ENCODE results near the gene DTNB.
"Not testable (repeated sequence)": the region's sequence is repeated elsewhere in the genome, so short reads cannot be mapped to it uniquely, and the experiment has no call there.

DTNB gene

GRCh38 chr2:25559148-25559547 is 114.2 kb downstream of the DTNB start:
- TF ChIP-seq SPI1 (IDR thresholded peaks at IDR 0.05; ENCODE audit: low read depth, low read length) = no peak
- TF ChIP-seq TAF1 (IDR thresholded peaks at IDR 0.05; ENCODE audit: low read depth, low read length) = no peak
- no peak for TF ChIP-seq POLR2A (IDR thresholded peaks at IDR 0.05; ENCODE audit: low read depth, low read length)
- TF ChIP-seq POLR2AphosphoS5 (IDR thresholded peaks at IDR 0.05; ENCODE audit: low read depth, low read length) = no peak
- no peak for TF ChIP-seq PAX5 (IDR thresholded peaks at IDR 0.05; ENCODE audit: insufficient read depth, low read length, severe bottlenecking)
- no peak for TF ChIP-seq POU2F2 (IDR thresholded peaks at IDR 0.05; ENCODE audit: low read depth, low read length)
- DNase-seq (ENCODE audit: insufficient read length, low spot score) = no peak
- FAIRE-seq = peak; percentile 31

- FAIRE-seq (peak; percentile 87), DNase-seq (ENCODE audit: insufficient read length, low spot score) (peak; percentile 46)
- no peak for TF ChIP-seq TAF1 (IDR thresholded peaks at IDR 0.05; ENCODE audit: low read depth, low read length)
- TF ChIP-seq POLR2A (IDR thresholded peaks at IDR 0.05; ENCODE audit: low read depth, low read length) = peak; percentile 49
- TF ChIP-seq PAX5 (IDR thresholded peaks at IDR 0.05; ENCODE audit: insufficient read depth, low read length, severe bottlenecking) = no peak
- no peak for TF ChIP-seq POLR2AphosphoS5 (IDR thresholded peaks at IDR 0.05; ENCODE audit: low read depth, low read length)
Observed at GRCh38 chr2:25558262-25558661, 115.1 kb downstream of the DTNB start.

GRCh38 chr2:25557179-25558036 is 116.0 kb downstream of the DTNB start:
- FAIRE-seq = peak; percentile 66
- TF ChIP-seq PAX5 (IDR thresholded peaks at IDR 0.05; ENCODE audit: insufficient read depth, low read length, severe bottlenecking) (no peak), SPI1 (IDR thresholded peaks at IDR 0.05; ENCODE audit: low read depth, low read length) (peak; percentile 86), POLR2A (IDR thresholded peaks at IDR 0.05; ENCODE audit: low read depth, low read length) (no peak), TAF1 (IDR thresholded peaks at IDR 0.05; ENCODE audit: low read depth, low read length) (0 out of 2 replicates have a peak, but pooled peaks have one; percentile 18), POLR2AphosphoS5 (IDR thresholded peaks at IDR 0.05; ENCODE audit: low read depth, low read length) (no peak), POU2F2 (IDR thresholded peaks at IDR 0.05; ENCODE audit: low read depth, low read length) (no peak)
- DNase-seq (ENCODE audit: insufficient read length, low spot score) = no peak

GRCh38 chr2:25552318-25552717 is 121.1 kb downstream of the DTNB start:
- DNase-seq (ENCODE audit: insufficient read length, low spot score) (no peak), FAIRE-seq (no peak)
- TF ChIP-seq TAF1 (IDR thresholded peaks at IDR 0.05; ENCODE audit: low read depth, low read length) = no peak
- TF ChIP-seq POU2F2 (IDR thresholded peaks at IDR 0.05; ENCODE audit: low read depth, low read length) = no peak
- no peak for TF ChIP-seq POLR2A (IDR thresholded peaks at IDR 0.05; ENCODE audit: low read depth, low read length)
- no peak for TF ChIP-seq POLR2AphosphoS5 (IDR thresholded peaks at IDR 0.05; ENCODE audit: low read depth, low read length)
- TF ChIP-seq SPI1 (IDR thresholded peaks at IDR 0.05; ENCODE audit: low read depth, low read length) = no peak
- TF ChIP-seq PAX5 (IDR thresholded peaks at IDR 0.05; ENCODE audit: insufficient read depth, low read length, severe bottlenecking) = no peak

- DNase-seq (ENCODE audit: insufficient read length, low spot score) (no peak), FAIRE-seq (no peak)
- TF ChIP-seq POLR2A (IDR thresholded peaks at IDR 0.05; ENCODE audit: low read depth, low read length) = no peak
- no peak for TF ChIP-seq PAX5 (IDR thresholded peaks at IDR 0.05; ENCODE audit: insufficient read depth, low read length, severe bottlenecking)
- no peak for TF ChIP-seq SPI1 (IDR thresholded peaks at IDR 0.05; ENCODE audit: low read depth, low read length)
- no peak for TF ChIP-seq POU2F2 (IDR thresholded peaks at IDR 0.05; ENCODE audit: low read depth, low read length)
- TF ChIP-seq POLR2AphosphoS5 (IDR thresholded peaks at IDR 0.05; ENCODE audit: low read depth, low read length) = no peak
- no peak for TF ChIP-seq TAF1 (IDR thresholded peaks at IDR 0.05; ENCODE audit: low read depth, low read length)
Observed at GRCh38 chr2:25551316-25551715, 122.1 kb downstream of the DTNB start.

- not testable (repeated sequence) for FAIRE-seq; DNase-seq (ENCODE audit: insufficient read length, low spot score)
Observed at GRCh38 chr2:25549571-25549970, 123.8 kb downstream of the DTNB start.

- DNase-seq (ENCODE audit: insufficient read length, low spot score) (no peak), FAIRE-seq (no peak)
Observed at GRCh38 chr2:25548601-25549000, 124.8 kb downstream of the DTNB start.

GRCh38 chr2:25546852-25547251 is 126.5 kb downstream of the DTNB start:
- DNase-seq (ENCODE audit: insufficient read length, low spot score) (no peak), FAIRE-seq (no peak)
- no peak for TF ChIP-seq PAX5 (IDR thresholded peaks at IDR 0.05; ENCODE audit: insufficient read depth, low read length, severe bottlenecking)
- no peak for TF ChIP-seq POLR2AphosphoS5 (IDR thresholded peaks at IDR 0.05; ENCODE audit: low read depth, low read length)
- TF ChIP-seq POLR2A (IDR thresholded peaks at IDR 0.05; ENCODE audit: low read depth, low read length) = no peak
- TF ChIP-seq POU2F2 (IDR thresholded peaks at IDR 0.05; ENCODE audit: low read depth, low read length) = no peak
- TF ChIP-seq SPI1 (IDR thresholded peaks at IDR 0.05; ENCODE audit: low read depth, low read length) = no peak
- no peak for TF ChIP-seq TAF1 (IDR thresholded peaks at IDR 0.05; ENCODE audit: low read depth, low read length)

More at GRCh38 chr2:25548601-25549000, 124.8 kb downstream of the DTNB start:
- no peak for TF ChIP-seq POU2F2 (IDR thresholded peaks at IDR 0.05; ENCODE audit: low read depth, low read length)
- no peak for TF ChIP-seq SPI1 (IDR thresholded peaks at IDR 0.05; ENCODE audit: low read depth, low read length)
- no peak for TF ChIP-seq POLR2AphosphoS5 (IDR thresholded peaks at IDR 0.05; ENCODE audit: low read depth, low read length)
- no peak for TF ChIP-seq POLR2A (IDR thresholded peaks at IDR 0.05; ENCODE audit: low read depth, low read length)
- TF ChIP-seq TAF1 (IDR thresholded peaks at IDR 0.05; ENCODE audit: low read depth, low read length) = no peak
- TF ChIP-seq PAX5 (IDR thresholded peaks at IDR 0.05; ENCODE audit: insufficient read depth, low read length, severe bottlenecking) = no peak

- TF ChIP-seq PAX5 (IDR thresholded peaks at IDR 0.05; ENCODE audit: insufficient read depth, low read length, severe bottlenecking) = no peak
- no peak for TF ChIP-seq POLR2AphosphoS5 (IDR thresholded peaks at IDR 0.05; ENCODE audit: low read depth, low read length)
- no peak for TF ChIP-seq SPI1 (IDR thresholded peaks at IDR 0.05; ENCODE audit: low read depth, low read length)
- no peak for TF ChIP-seq TAF1 (IDR thresholded peaks at IDR 0.05; ENCODE audit: low read depth, low read length)
- no peak for TF ChIP-seq POU2F2 (IDR thresholded peaks at IDR 0.05; ENCODE audit: low read depth, low read length)
- no peak for TF ChIP-seq POLR2A (IDR thresholded peaks at IDR 0.05; ENCODE audit: low read depth, low read length)
- peak; percentile 70 for FAIRE-seq
- no peak for DNase-seq (ENCODE audit: insufficient read length, low spot score)
Observed at GRCh38 chr2:25545899-25546298, 127.5 kb downstream of the DTNB start.

GRCh38 chr2:25544445-25544844 is 128.9 kb downstream of the DTNB start:
- DNase-seq (ENCODE audit: insufficient read length, low spot score) (no peak), FAIRE-seq (no peak)
- TF ChIP-seq POLR2A (IDR thresholded peaks at IDR 0.05; ENCODE audit: low read depth, low read length) = no peak
- no peak for TF ChIP-seq POLR2AphosphoS5 (IDR thresholded peaks at IDR 0.05; ENCODE audit: low read depth, low read length)
- TF ChIP-seq TAF1 (IDR thresholded peaks at IDR 0.05; ENCODE audit: low read depth, low read length) = no peak
- no peak for TF ChIP-seq PAX5 (IDR thresholded peaks at IDR 0.05; ENCODE audit: insufficient read depth, low read length, severe bottlenecking)

Measured in GM12891 (cell line).